Liver (tissue), 9 donors: ENCODE measurements around the gene COPS9. TPM values are rescaled to one million over a fixed set of nuclear protein-coding genes. Genes with fewer than 3 reads are reported as not detected.

ENCODE experiments used
- DNase-seq: peaks from one replicate; pipeline ENCODE4 v3.0.0-alpha.2; 2017; ENCODE audit warnings: low spot score
- H3K27ac ChIP-seq, 2 donors: one replicate each; pipeline ENCODE4 v1.7.0; 2013; ENCODE audit warnings: inconsistent platforms in 2 of 2, low read length in 2 of 2, control low read depth in 1 of 2, low read depth in 1 of 2, mild to moderate bottlenecking in 1 of 2
- H3K27me3 ChIP-seq, 4 donors: one replicate each; pipeline versions ENCODE4 v1.6.1 to v1.7.0; 2013; ENCODE audit warnings: low read length in 3 of 4, inconsistent platforms in 1 of 4, mild to moderate bottlenecking in 1 of 4, moderate library complexity in 1 of 4; ENCODE audit not compliant: control insufficient read depth in 4 of 4, insufficient read depth in 4 of 4
- H3K36me3 ChIP-seq, 4 donors: one replicate each; pipeline versions ENCODE4 v1.6.1 to v1.7.0; 2013; ENCODE audit warnings: low read length in 3 of 4, mild to moderate bottlenecking in 3 of 4, low read depth in 1 of 4, moderate library complexity in 1 of 4; ENCODE audit not compliant: control insufficient read depth in 4 of 4, insufficient read depth in 3 of 4
- H3K4me1 ChIP-seq, 4 donors: one replicate each; pipeline versions ENCODE4 v1.6.1 to v1.7.0; 2013; ENCODE audit warnings: low read length in 3 of 4, mild to moderate bottlenecking in 3 of 4, moderate library complexity in 1 of 4; ENCODE audit not compliant: control insufficient read depth in 4 of 4, insufficient read depth in 4 of 4
- H3K4me3 ChIP-seq, 3 donors: one replicate each; pipeline versions ENCODE4 v1.6.1 to v1.7.0; 2013; ENCODE audit warnings: low read length in 3 of 3, control low read depth in 1 of 3, low read depth in 1 of 3, mild to moderate bottlenecking in 1 of 3
- H3K9ac ChIP-seq, 2 donors: one replicate each; pipeline ENCODE4 v1.7.0; 2013; ENCODE audit warnings: low read length in 2 of 2, mild to moderate bottlenecking in 2 of 2, moderate library complexity in 2 of 2, control low read depth in 1 of 2, low read depth in 1 of 2
- H3K9me3 ChIP-seq, 4 donors: one replicate each; pipeline versions ENCODE4 v1.6.1 to v1.7.0; 2013; ENCODE audit warnings: low read length in 3 of 4; ENCODE audit not compliant: control insufficient read depth in 4 of 4
- ATF3 ChIP-seq: IDR thresholded peaks from 2 replicates; pipeline ENCODE4 v1.6.1; 2016; ENCODE audit warnings: antibody characterized with exemption
- CTCF ChIP-seq: fragments of 150-350 bp; IDR thresholded peaks from 2 replicates; pipeline ENCODE4 v1.5.1; 2017; ENCODE audit warnings: improper control_type of control experiment, low read depth, low read length; ENCODE audit not compliant: missing input control
- EGR1 ChIP-seq, 2 donors: IDR thresholded peaks; 2 replicates each; pipeline ENCODE4 v1.6.1; 2016 to 2018; ENCODE audit warnings: antibody characterized with exemption in 2 of 2, low read depth in 2 of 2
- FOXA1 ChIP-seq: IDR thresholded peaks from 2 replicates; pipeline ENCODE4 v1.6.1; 2016; ENCODE audit warnings: antibody characterized with exemption
- GABPA ChIP-seq, 2 donors: IDR thresholded peaks in 1 of 2; conservative IDR thresholded peaks in 1 of 2; 2 replicates each; pipeline ENCODE4 v1.6.1; 2016; ENCODE audit warnings: antibody characterized with exemption in 2 of 2, mild to moderate bottlenecking in 1 of 2, moderate library complexity in 1 of 2
- HNF4G ChIP-seq: IDR thresholded peaks from 2 replicates; pipeline ENCODE4 v1.6.1; 2016; ENCODE audit warnings: antibody characterized with exemption
- JUND ChIP-seq, 2 donors: IDR thresholded peaks; 2 replicates each; pipeline ENCODE4 v1.6.1; 2016; ENCODE audit warnings: antibody characterized with exemption in 2 of 2
- MAX ChIP-seq: IDR thresholded peaks from 2 replicates; pipeline ENCODE4 v1.6.1; 2016; ENCODE audit warnings: antibody characterized with exemption
- NR2F2 ChIP-seq: IDR thresholded peaks from 2 replicates; pipeline ENCODE4 v1.6.1; 2016; ENCODE audit warnings: antibody characterized with exemption
- RAD21 ChIP-seq, 2 donors: IDR thresholded peaks; 2 replicates each; pipeline ENCODE4 v1.6.1; 2016; ENCODE audit warnings: antibody characterized with exemption in 2 of 2, mild to moderate bottlenecking in 2 of 2
- REST ChIP-seq: IDR thresholded peaks from 2 replicates; pipeline ENCODE4 v1.6.1; 2016; ENCODE audit warnings: antibody characterized with exemption, mild to moderate bottlenecking
- SP1 ChIP-seq: IDR thresholded peaks from 2 replicates; pipeline ENCODE4 v1.6.1; 2018; ENCODE audit warnings: antibody characterized with exemption, mild to moderate bottlenecking
- TAF1 ChIP-seq: conservative IDR thresholded peaks from 2 replicates; pipeline ENCODE4 v1.6.1; 2016; ENCODE audit warnings: antibody characterized with exemption, mild to moderate bottlenecking
- YY1 ChIP-seq: IDR thresholded peaks from 2 replicates; pipeline ENCODE4 v1.6.1; 2016; ENCODE audit warnings: antibody characterized with exemption, mild to moderate bottlenecking
- ZBTB33 ChIP-seq: IDR thresholded peaks from 2 replicates; pipeline ENCODE4 v1.6.1; 2016; ENCODE audit warnings: antibody characterized with exemption
- WGBS: extraction: QIAGEN DNeasy Blood & Tissue Kit; methylation state at CpG from one replicate; pipeline ENCODE4 v1.1.7; 2013; 5-methylcytosine and 5-hydroxymethylcytosine counted together
- polyA plus RNA-seq, 2 donors: library from polyadenylated mRNA; stranded (reverse) in 1 of 2; unstranded in 1 of 2; fragments of 200-250 nt in 1 of 2; fragments of >200 nt in 1 of 2; fragmentation: Nextera tagmentation in 1 of 2; extraction: Ambion mirVana in 1 of 2; gene quantifications; one replicate each; pipeline versions ENCODE4 v1.2.1 to v1.2.3, GENCODE V29; 2013 to 2015
- total RNA-seq, 2 donors: library from RNA; depleted of rRNA; stranded (reverse); fragments of >200 nt; gene quantifications; one replicate each; pipeline ENCODE4 v1.2.3, GENCODE V29; 2014
- donor health status: healthy.
- donor health status: healthy.
- donor health status: healthy.
- donor health status: healthy.
- donor health status: healthy.

Gene COPS9
- 10 to 100 TPM; 12.9 to 82.4 TPM for total RNA-seq
- 100 to 1,000 TPM in 1 of 2 donors, 10 to 100 TPM in 1; 76.8 to 138 TPM for polyA plus RNA-seq

GRCh38 chr2:240136013-240136670 is at the start of gene COPS9:
Gene COPS9, minus strand, starts transcription at chr2:240136305. Its CDS starts 21 bp downstream, at chr2:240136284.
- H3K27me3 ChIP-seq: no peaks in the 10 kb centered on the region
- H3K4me1 ChIP-seq: peaks cover 9 to 22% (median 17%) of the 10 kb centered on the region in 4 donors
- TF ChIP-seq MAX: no peak
- no peak for TF ChIP-seq ATF3
- TF ChIP-seq YY1: no peak
- peak; percentile 13 for TF ChIP-seq SP1
- no peak for TF ChIP-seq ZBTB33
- no peak for TF ChIP-seq RAD21 (IDR thresholded peaks at IDR 0.05)
- TF ChIP-seq GABPA (IDR thresholded peaks at IDR 0.05 in 1 of 2, conservative IDR thresholded peaks at IDR 0.05 in 1 of 2): peak; percentile 77 to 93
- TF ChIP-seq EGR1 (IDR thresholded peaks at IDR 0.05; ENCODE audit: low read depth in 2 of 2): no peak
- no peak for TF ChIP-seq HNF4G
- TF ChIP-seq REST: no peak
- peaks cover 0 to 22% (median 11%) of the 10 kb centered on the region in 4 donors for H3K36me3 ChIP-seq
- H3K4me3 ChIP-seq: peak within 1 kb of the TSS; percentile 81 to 97 (median 84)
- peak; percentile 84 for DNase-seq
- H3K27ac ChIP-seq: no peak within 1 kb of the TSS
- no peaks in the 10 kb centered on the region for H3K9me3 ChIP-seq
- peak within 1 kb of the TSS; percentile 42 to 80 for H3K9ac ChIP-seq
- under 1% methylated on average over 79 of the region's 79 CpGs for WGBS

- Histone ChIP-seq H3K9me3 (no peaks in the 10 kb centered on the region), H3K36me3 (no peaks in the 10 kb centered on the region), H3K4me1 (no peaks in the 10 kb centered on the region), H3K9ac (no peak overlapping the region), H3K27me3 (peaks cover 0 to 6% (median 0%) of the 10 kb centered on the region in 4 donors), H3K27ac (no peak overlapping the region), H3K4me3 (no peak overlapping the region)
- 35% methylated on average over 3 of the region's 3 CpGs for WGBS
- DNase-seq: no peak
- TF ChIP-seq MAX (no peak), CTCF (no peak), REST (no peak), JUND (IDR thresholded peaks at IDR 0.05) (no peak), FOXA1 (no peak), RAD21 (IDR thresholded peaks at IDR 0.05) (no peak), GABPA (IDR thresholded peaks at IDR 0.05 in 1 of 2, conservative IDR thresholded peaks at IDR 0.05 in 1 of 2) (no peak), HNF4G (no peak), NR2F2 (no peak), YY1 (no peak), EGR1 (IDR thresholded peaks at IDR 0.05; ENCODE audit: low read depth in 2 of 2) (no peak), TAF1 (no peak)
Measured at GRCh38 chr2:240184656-240185055, 48.6 kb upstream of the COPS9 start.
